Left renal pelvis (tissue), 4 donors: ENCODE measurements around the gene PPP2R3A. TPM values are rescaled to one million over a fixed set of nuclear protein-coding genes. Genes with fewer than 3 reads are reported as not detected.
A peak's percentile ranks its signal among the peaks of the same experiment; 100 is the strongest.
"Not testable (repeated sequence)": the region's sequence is repeated elsewhere in the genome, so short reads cannot be mapped to it uniquely, and the experiment has no call there.

Experiments used
- DNase-seq, 4 donors: peaks; one replicate each; pipeline ENCODE4 v3.0.0-alpha.2; 2013; ENCODE audit warnings: low read depth in 4 of 4, low spot score in 3 of 4
- polyA plus RNA-seq, 4 donors: library from polyadenylated mRNA; unstranded; fragments of 120-200 nt; gene quantifications; one replicate each; pipeline ENCODE4 v1.2.1, GENCODE V29; 2013; ENCODE audit not compliant: insufficient read length in 4 of 4

PPP2R3A gene
- polyA plus RNA-seq, 4 donors = 17.0 to 24.2 (median 21.0) TPM

DNA sequence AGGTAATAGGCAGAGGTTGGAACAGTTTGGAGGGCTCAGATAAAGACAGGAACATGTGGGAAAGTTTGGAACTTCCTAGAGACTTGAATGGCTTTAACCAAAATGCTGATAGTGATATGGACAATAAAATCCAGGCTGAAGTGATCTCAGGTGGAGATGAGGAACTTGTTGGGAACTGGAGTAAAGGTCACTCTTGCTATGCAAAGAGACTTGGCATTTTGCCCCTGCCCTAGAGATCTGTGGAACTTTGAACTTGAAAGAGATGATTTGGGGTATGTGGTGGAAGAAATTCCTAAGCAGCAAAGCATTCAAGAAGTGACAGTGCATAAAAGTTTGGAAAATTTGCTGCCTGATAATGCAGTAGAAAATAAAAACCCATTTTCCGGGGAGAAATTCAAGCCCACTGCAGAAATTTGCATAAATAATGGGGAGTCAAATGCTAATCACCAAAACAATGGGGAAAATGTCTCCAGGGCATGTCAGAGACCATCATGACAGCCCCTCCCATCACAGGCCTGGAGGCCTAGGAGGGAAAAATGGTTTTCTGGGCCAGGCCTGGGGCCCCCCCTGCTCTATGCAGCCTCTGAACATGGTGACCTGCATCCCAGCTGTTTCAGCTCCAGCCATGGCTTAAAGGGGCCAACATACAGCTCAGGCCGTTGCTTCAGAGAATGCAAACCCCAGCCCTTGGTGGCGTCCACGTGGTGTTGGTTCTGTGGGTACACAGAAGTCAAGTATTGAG, 118.3 kb downstream of the PPP2R3A start:
- DNase-seq = not testable (repeated sequence)

DNA sequence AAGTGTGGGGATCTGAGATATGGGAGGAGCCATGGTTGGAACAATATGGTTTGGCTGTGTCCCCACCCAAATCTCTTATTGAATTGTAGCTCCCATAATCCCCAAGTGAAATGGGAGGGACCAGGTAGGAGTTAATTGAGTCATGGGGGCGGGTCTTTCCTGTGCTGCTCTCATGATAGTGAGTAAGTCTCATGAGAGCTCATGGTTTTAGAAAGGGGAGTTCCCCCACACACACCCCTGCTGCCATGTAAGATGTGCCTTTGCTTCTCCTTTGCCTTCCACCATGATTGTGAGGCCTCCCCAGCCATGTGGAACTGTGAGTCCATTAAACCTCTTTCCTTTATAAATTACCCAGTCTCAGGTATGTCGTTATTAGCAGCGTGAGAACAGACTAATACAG, 119.5 kb downstream of the PPP2R3A start:
- DNase-seq = not testable (repeated sequence)

DNA sequence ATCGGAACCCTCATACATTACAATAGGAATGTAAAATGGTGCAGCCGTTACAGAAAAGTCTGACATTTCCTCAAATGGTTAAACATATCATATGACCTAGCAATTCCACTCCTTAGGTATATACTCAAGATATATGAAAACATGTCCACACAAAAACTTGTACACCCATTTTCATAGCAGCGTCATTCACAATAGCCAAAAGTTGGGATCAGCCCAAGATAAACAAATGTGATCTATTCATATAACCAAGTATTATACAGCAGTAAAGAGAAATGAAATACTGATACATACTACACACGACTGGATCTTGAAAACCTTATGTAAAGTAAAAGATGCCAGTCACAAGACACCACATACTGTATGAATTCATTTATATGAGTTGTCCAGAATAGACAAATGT, 128.2 kb downstream of the PPP2R3A start:
- no peak for DNase-seq

DNA sequence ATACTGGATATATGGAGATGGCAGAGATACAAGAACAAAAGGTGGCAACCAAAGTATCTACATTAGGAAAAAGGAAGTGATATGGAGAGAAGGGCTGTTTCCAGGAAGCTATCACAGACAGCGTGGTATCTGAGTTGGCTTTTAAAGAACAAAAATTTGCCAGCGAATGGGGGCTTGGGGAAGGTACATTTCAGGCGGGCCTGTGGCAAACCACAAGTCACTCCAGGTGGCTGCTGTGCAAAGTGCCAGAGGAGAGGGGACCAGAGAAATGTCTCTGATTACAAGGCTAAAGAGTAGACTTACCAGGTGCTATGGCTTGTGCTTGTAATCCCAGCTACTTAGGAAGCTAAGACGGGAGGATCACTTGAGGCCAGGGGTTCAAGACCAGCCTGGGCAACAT, 139.5 kb downstream of the PPP2R3A start:
- no peak for DNase-seq

DNA sequence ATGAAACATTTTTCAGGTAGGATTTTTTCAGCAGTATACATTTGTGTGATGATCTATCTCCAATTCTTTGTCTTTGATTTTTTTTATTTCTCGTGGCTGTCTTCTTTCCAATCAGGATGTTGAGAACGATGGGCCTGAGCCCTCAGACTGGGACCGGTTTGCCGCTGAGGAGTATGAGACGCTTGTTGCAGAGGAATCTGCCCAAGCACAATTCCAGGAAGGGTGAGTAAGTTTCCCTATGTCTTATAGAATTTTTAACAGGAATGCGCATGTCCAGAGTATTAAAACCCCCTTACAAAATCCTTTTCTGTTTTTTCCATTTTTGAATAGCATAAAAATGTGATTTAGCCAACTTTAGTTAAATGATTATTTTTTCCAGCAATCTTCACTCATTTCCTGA, 140.6 kb downstream of the PPP2R3A start:
- no peak for DNase-seq

DNA sequence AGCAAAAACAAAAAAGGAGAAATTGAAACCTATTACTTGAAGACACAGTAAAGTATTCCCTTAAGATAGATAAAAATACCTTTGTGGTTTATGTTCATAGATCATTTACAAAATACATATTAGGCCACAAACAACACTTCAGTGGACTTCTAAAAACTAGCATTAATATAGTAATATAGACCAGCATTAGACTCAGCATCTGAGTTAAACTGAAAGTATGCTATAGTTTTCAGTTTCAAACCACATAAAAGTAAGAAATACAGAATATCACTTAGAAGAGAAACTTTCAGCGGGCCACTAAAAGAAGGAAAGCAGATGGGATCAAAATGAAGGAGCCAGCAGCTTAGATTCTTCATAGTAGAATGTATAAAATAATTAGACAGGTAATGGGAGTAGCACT, 144.0 kb downstream of the PPP2R3A start:
- DNase-seq = no peak

DNA sequence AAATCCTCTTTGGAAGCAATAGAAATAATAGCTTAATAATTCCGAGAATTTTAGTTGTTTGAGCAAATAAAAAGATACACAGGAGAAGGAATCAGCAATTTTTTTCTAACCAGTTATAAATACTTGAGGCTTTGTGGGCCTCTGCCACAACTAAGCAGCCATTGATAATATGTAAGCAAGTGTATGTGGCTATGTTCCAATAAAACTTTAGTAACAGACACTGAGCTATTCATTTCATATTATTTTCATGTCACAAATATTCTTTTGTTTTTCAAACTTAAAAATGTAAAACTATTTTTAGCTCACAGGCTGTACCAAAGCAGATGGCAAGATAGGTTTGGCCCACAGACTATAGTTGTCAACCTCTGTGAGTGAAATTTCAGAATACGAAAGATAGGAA, 145.0 kb downstream of the PPP2R3A start:
- no peak for DNase-seq

DNA sequence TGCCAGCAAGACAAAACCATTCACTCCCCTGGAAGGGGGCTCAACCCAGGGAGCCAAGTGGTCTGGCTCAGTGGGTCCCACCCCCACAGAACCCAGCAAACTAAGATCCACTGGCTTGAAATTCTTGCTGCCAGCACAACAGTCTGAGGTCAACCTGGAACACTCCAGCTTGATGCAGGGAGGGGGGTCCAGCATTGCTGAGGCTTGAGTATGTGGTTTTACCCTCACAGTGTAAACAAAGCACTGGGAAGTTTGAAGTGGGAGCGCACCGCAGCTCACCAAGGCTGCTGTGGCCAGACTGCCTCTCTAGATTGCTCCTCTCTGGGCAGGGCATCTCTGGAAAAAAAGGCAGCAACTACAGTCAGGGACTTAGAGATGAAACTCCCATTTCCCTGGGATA, 148.9 kb downstream of the PPP2R3A start:
- no peak for DNase-seq

DNA sequence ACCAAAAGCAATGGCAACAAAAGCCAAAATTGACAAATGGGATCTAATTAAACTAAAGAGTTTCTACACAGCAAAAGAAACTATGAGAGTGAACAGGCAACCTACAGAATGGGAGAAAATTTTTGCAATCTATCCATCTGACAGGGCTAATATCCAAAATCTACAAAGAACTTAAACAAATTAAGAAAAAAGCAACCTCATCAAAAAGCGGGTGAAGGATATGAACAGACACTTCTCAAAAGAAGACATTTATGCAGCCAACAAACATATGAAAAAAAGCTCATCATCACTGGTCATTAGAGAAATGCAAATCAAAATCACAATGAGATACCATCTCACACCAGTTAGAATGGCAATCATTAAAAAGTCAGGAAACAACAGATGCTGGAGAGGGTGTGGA, 153.8 kb downstream of the PPP2R3A start:
- DNase-seq = not testable (repeated sequence)

DNA sequence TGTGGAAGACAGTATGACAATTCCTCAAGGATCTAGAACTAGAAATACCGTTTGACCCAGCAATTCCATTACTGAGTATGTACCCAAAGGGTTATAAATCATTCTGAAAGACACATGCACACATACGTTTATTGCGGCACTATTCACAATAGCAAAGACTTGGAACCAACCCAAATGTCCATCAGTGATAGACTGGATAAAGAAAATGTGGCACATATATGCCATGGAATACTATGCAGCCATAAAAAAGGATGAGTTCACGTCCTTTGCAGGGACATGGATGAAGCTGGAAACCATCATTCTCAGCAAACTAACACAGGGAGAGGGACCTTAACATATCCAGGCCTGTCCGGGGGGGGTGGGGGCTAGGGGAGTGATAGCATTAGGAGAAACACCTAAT, 154.3 kb downstream of the PPP2R3A start:
- DNase-seq = not testable (repeated sequence)

DNA sequence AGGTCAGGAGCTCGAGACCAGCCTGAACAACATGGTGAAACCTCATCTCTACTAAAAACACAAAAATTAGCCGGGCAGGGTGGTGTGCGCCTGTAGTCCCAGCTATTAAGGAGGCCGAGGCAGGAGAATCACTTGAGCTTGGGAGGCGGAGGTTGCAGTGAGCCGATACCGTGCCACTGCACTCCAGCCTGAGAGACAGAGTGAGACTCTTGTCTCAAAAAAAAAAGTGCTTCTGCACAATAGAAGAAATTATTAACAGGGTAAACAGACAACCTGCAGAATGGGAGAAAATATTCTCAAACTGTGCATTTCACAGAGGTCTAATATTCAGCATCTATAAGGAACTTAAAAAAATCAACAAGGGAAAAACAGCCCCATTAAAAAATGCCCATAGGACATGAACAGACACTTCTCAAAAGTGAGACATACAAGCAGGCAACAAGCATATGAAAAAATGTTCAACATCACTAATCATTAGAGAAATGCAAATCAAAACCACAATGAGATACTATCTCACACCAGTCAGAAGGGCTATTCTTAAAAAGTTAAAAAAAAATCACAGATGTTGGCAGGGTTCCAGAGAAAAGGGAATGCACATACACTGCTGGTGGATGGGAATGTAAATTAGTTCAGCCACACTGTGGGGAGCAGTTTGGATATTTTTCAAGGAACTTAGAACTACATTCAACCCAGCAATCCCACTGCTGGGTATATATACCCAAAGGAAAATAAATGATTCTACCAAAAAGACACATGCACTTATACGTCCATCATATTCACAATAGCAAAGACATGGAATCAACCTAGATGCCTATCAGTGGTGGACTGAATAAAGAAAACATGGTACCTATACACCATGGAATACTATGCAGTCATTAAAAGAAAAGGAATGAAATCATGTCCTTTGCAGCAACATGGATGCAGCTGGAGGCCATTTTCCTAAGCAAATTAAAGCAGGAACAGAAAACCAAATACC, 155.1 kb downstream of the PPP2R3A start:
- peak in 2 of 4 donors; percentile 10 to 21 for DNase-seq

DNA sequence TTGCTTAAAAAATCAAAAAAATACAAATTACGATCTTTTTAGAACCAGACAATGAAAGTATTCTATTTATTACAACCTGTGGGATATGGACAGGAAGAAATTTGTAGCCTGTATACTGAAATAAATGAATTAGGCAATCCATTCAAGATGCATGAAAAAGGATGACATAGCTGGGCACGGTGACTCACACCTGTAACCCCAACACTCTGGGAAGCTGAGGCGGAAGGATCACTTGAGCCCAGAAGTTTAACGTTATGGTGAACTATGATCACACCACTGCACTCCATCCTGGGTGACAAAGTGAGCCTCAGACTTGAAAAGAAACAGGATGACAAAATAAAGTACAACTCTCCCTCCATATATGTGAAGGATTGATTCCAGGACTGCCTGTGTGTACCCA, 156.5 kb downstream of the PPP2R3A start:
- DNase-seq = no peak

DNA sequence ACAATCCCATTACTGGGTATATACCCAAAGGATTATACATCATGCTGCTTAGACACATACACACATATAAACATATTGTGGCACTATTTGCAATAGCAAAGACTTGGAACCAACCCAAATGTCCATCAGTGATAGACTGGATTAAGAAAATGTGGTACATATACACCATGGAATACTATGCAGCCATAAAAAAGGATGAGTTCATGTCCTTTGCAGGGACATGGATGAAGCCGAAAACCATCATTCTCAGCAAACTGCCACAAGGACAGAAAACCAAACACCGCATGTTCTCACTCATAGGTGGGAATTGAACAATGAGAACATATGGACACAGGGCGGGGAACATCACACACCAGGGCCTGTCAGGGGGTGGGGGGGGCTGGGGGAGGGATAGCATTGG, 166.1 kb downstream of the PPP2R3A start:
- not testable (repeated sequence) for DNase-seq

DNA sequence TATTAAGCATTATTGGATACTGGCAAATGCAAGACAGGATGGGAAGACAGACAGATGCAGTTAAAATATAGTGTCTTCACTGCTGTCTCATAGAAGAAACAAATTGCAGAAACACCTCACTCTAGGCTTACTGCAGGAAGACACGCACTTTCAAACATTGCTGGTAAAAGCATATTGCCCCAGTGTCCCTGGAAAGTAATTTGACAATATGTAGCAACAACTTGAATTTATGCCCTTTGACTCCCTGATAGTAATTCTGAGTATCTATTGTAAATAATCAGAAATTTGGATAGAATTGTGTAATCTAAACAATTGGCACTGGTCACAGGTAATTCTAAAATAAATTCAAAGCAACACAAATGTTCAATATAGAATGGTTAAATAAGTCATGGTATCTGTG, 168.6 kb downstream of the PPP2R3A start:
- no peak for DNase-seq

DNA sequence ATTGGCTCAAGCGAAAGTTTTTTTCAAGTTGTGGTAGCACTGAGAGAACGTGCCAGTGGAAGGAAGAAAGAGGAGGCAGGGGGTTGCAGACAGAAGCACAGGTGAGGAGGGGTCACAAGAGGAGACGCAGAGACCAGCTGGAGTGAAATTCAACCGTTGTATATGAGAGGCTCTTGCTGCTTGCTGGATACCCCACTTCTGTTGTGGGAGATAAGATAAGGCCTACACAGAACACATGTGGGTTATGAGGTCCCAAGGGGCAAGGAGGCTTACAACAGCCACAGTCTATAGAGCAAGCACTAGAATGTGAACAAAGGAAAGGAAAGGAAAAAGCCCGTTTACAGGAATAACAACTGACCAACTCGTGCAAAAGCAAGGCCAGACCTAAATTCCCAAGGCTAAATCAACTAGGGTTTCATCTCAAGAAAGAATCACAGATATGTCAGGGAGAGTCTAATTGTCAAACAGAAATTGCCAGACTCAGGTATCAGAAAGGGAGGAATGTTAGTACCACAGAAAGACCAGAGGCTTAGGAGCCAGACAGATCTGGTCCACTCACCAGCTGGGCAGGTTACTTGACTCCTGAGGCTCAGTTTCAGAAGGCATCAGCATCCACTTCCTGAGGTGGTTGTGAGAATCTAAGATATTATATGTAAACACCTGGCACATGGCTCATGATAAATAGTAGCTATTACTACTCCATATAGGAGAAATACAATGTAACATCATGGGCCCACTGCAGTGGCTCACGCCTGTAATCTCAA, 169.7 kb downstream of the PPP2R3A start:
- no peak for DNase-seq

DNA sequence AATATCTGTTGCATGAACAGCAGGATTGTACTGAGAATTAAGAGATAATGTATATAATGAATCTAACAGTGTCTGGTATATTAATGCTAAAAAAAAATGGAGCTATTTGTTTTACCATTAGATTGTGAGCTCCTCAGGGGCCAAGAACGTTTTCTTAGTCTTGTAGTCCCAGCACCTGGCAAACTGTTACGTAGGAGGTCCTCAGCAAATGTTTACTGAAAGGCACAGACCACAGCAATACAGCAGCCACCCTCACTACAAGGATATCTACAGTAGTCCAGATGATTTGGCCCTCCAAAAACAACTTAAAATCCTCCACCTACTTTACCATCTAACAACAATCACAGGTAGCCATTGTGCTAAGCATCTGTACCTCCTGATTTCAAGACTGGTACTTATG, 170.9 kb downstream of the PPP2R3A start:
- no peak for DNase-seq

DNA sequence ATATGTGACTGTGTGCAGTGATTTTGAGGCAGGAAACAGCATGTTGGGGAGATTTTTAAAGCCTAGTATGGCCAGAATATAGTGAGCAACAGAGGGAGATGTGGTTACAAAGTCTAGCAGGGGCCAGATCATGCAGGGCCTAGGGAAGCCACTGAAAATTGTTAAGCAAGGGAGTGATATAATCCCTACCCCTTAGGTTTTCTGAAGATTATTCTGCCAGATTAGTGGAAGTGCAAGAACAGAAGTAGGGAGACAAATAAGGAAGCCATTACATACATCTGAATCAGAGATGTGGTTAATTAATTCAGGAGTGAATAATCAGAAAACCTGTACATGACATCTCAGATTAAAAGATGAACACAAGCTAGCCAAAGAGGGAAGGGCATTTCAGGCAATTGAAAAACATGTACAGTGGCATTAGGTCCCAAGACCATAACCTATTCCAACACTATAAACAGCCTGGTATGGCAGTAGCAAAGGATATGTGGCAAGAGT, 175.8 kb downstream of the PPP2R3A start:
- DNase-seq = no peak

DNA sequence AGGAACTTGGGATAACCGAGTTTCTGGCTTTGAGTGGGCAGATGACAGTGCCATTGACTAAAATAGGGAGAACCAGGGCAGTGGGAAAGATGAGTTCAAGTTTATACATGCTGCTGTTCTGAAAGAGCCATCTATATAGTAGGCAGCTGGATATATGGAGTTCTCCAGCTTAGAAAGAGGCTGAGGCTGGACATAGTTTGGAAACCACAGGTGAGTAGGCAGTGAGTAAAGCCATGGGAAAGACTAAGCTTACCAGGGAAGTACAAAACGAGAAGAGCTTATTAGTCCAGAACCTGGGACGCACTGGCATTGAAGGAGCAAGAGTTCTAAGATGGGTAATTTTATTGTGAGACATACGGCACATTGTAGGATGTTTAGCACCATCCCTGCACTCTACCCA, 176.4 kb downstream of the PPP2R3A start:
- no peak for DNase-seq

DNA sequence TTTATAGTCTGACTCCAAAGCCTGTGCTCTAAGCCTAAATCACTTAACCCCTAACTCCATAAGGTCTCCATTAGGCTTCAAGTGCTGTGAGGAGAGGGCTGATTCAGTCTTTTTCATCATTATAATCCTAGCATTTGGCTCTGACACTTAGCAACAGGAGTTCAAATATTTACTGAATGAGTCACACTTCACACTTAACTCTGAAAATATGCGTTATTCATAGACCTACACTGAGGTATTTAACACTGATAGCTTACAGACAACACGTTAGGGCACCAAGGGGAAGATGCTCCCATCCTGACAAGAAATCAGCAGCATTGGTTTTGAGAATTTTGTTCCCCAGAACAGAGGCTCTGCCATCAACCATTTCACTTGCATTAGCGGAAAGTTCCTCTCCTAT, 177.1 kb downstream of the PPP2R3A start:
- DNase-seq = no peak

DNA sequence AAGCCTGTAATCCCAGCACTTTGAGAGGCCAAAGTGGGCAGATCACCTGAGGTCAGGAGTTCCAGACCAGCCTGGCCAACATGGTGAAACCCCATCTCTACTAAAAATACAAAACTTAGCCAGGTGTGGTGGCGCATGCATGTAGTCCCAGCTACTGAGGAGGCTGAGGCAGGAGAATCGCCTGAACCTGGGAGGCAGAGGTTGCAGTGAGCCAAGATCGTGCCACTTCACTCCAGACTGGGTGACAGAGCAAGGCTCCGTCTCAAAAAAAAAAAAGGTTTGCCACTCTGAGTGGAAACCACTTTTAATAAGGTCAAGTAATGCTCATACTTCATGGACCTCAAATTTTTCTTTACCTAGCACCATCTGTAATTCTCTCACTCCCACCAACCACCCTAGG, 178.9 kb downstream of the PPP2R3A start:
- DNase-seq = not testable (repeated sequence)
